H54 (cell line): ENCODE results near the gene TRAPPC2L.

Experiments
- DNase-seq: peaks from one replicate; pipeline ENCODE4 v3.0.0; 2011; ENCODE audit warnings: low spot score, mixed read lengths; ENCODE audit not compliant: insufficient read length
- FAIRE-seq: peaks from 3 replicates; lab custom pipeline; 2011; peaks lifted over from hg19 to GRCh38; lab: Jason Lieb, UNC
- POLR2A ChIP-seq: IDR thresholded peaks from 2 replicates; pipeline ENCODE4 v1.6.1; 2011; ENCODE audit warnings: low read depth, mild to moderate bottlenecking, low read length

Gene TRAPPC2L

GRCh38 chr16:88876942-88877526 is 20.1 kb downstream of the TRAPPC2L start:
- FAIRE-seq: no peak
- no peak for TF ChIP-seq POLR2A
- DNase-seq: no peak

DNA sequence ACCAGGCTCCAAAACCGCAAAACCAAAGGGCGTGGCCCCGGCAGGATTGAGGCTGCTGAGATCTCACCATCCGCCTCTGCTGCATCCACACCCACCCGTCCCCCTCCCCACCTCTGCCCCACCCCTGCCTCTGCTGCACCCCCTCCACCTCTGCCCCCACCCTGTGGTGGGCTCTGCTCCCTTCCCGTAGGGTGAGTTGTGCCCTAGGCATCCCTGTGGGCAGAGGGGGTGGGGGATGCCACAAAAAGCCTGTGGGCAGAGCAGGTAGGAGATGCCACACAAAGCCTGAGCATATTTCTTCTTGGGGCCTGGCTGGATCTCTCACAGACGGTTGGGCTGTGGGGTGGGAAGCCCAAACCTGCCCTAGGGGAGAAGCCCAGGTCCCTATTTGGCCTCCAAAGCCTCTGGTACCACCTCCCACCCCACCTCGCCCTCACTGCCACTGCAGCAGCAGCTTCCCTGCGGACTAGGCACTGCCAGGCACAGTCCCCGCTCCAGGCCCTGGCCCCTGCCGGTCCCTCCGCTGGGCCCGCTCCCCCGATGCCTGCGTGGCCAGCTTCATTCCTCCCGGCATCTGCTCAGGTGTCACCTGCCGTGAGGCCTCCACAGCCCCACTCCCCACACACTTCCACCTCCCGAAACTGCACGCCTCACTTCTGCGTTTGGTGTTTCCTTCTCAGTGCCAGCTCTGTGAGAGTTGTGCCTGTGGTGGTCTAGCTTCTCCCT is 20.8 kb downstream of the TRAPPC2L start:
- no peak for TF ChIP-seq POLR2A
- DNase-seq (no peak), FAIRE-seq (no peak)

- DNase-seq: no peak
- no peak for TF ChIP-seq POLR2A
- no peak for FAIRE-seq
These were observed 21.4 kb downstream of the TRAPPC2L start for GRCh38 chr16:88878356-88878755.

DNA sequence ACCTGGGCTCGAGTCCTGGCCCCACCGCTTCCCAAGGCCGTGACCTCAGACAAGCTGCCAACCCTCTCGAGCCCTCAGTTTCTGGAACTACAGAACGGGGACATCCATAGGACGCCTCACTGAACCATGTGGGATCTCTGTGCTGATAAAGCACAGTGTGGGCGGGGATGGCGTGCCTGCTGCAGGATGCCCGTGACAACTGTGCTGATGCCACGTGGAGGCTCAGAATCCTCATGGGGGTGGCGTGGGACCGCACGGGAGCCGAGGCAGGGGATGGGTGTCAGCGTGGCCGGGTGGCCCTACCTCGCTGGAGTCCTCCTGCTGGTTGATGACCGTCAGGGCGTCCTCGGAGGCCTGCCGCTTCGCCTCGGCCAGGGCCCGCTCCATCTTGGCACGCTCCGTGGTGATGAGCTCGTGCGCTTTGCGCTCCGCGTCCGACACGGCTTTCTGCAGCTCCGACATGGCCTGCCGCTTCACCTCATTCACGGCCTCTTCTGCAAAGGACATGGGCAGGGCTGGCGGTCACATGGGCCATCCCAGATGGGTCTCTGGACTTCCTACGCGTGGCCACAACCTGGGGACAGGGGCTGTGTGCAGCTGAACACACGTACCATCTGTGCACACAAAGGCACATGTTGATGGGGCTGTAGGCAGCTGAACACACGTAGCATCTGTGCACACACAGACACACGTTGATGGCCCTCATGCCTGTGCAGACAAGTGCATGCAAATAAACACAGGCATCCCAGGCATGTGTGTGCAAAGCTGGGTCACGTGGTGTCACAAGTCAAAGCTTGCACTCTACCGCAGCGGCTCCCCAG is 22.2 kb downstream of the TRAPPC2L start:
- DNase-seq (no peak), FAIRE-seq (no peak)
- no peak for TF ChIP-seq POLR2A

DNA sequence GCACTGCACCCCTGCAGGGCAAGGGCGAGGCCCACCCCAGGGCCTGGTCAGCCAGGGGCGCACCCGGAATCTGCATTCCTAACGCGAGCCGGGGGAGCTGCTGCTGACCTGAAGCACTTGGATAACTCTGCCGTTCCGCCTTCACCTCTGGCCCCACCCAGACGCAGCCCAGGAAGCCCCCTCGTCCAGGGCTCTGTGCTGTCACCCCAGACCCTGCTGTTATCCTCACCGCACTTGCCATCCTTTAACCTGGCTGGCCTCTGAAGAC is 22.8 kb downstream of the TRAPPC2L start:
- DNase-seq: no peak
- FAIRE-seq: no peak
- no peak for TF ChIP-seq POLR2A

- no peak for TF ChIP-seq POLR2A
- FAIRE-seq (no peak), DNase-seq (no peak)
These were observed 23.5 kb downstream of the TRAPPC2L start for GRCh38 chr16:88880226-88881006.

GRCh38 chr16:88881007-88881615 is 24.2 kb downstream of the TRAPPC2L start:
- DNase-seq (no peak), FAIRE-seq (no peak)
- no peak for TF ChIP-seq POLR2A

GRCh38 chr16:88881675-88882357 is 24.9 kb downstream of the TRAPPC2L start:
- no peak for FAIRE-seq
- DNase-seq: no peak
- no peak for TF ChIP-seq POLR2A

DNA sequence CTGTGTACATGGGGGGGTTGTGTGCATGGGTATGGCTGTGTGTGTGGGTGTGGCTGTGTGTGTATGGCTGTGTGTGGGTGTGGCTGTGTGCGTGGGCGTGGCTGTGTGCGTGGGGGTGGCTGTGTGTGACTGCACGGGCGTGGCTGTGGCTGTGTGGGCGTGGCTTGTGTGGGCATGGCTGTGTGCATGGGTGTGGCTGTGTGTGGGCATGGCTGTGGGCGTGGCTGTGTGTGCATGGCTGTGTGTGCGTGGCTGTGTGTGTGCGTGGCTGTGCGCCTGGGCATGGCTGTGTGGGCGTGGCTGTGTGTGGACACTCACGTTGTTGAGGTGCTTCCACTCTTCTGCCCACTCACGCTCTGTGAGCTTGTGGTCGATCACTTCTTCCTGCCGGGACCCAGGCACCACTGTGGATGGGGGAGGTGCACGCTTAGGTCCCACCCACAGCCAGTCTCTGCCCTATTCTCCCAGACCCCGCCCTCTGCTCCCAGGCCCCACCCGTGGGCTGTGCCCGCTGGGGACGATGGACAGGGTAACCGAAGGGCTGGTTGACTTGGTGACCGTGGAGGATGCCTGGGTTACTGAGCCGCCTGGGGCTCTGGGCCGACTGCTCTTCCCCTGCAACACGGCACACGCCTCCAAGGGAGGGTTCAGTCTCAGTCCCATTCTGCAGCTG is 25.6 kb downstream of the TRAPPC2L start:
- DNase-seq (no peak), FAIRE-seq (no peak)
- TF ChIP-seq POLR2A: no peak; the same call in 1 of the 2 replicates

DNA sequence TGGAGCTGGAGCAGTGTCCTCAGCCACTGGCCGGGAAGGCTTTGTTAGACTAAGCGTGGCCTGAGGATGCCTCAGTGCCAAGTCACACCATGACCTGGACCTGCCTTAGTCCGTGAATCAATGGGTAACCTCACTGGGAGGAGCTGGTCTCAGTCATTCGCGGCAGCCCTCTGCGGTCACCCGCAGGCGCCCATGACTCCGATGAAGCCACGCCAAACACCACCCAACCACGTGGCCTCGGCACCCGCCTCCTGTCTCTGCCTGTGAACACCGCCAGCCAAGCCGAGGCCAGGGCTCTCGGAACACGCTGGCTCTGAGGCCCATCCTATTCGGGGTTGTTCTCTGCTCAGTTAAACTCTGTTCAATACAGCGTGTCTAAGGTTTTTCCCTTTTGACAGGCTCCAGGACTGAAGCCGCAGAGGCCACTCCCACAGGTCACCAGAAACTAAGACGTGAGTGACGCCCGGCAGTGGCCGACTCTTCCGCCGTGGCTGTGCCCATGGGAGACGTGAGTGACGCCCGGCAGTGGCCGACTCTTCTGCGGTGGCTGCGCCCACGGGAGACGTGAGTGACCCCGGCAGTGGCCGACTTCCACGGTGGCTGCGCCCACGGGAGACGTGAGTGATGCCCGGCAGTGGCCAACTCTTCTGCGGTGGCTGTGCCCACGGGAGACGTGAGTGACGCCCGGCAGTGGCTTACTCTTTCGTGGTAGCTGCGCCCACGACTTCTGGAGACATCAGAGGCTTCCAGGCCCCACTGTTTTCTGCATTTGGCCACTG is 26.4 kb downstream of the TRAPPC2L start:
- no peak for FAIRE-seq
- DNase-seq: no peak
- no peak for TF ChIP-seq POLR2A

- no peak for DNase-seq
- no peak for TF ChIP-seq POLR2A
- FAIRE-seq: no peak
These were observed 27.0 kb downstream of the TRAPPC2L start for GRCh38 chr16:88883946-88884345.
